Breast epithelium (tissue), 4 donors: Measurements from ENCODE around the gene PAFAH1B1. TPM values are rescaled to one million over a fixed set of nuclear protein-coding genes. Genes with fewer than 3 reads are reported as not detected.

ENCODE experiments used
- DNase-seq, 2 donors: peaks; one replicate each; pipeline ENCODE4 v3.0.0-alpha.2; 2019; ENCODE audit warnings: low spot score in 2 of 2
- H3K27ac ChIP-seq, 2 donors: fragments of 200-600 bp; sonication (generic) in 1 of 2; one replicate each; pipeline ENCODE4 v1.5.1; 2016 to 2019; ENCODE audit warnings: mild to moderate bottlenecking in 1 of 2
- H3K27me3 ChIP-seq, 2 donors: fragments of 200-600 bp; sonication (generic) in 1 of 2; one replicate each; pipeline versions ENCODE4 v1.5.1 to v1.6.0; 2017 to 2019; ENCODE audit warnings: control low read depth in 1 of 2, mild to moderate bottlenecking in 1 of 2
- H3K36me3 ChIP-seq: fragments of 200-600 bp; one replicate; pipeline ENCODE4 v1.5.1; 2019
- H3K4me1 ChIP-seq, 2 donors: fragments of 200-600 bp; sonication (generic); one replicate each; pipeline ENCODE4 v1.5.1; 2016 to 2019; ENCODE audit warnings: control low read depth in 1 of 2
- H3K4me3 ChIP-seq, 3 donors: fragments of 200-600 bp; sonication (generic); 1 replicate in 2 of 3; 2 replicates in 1 of 3; pipeline ENCODE4 v1.5.1; 2016 to 2019; ENCODE audit warnings: mild to moderate bottlenecking in 3 of 3, moderate library complexity in 2 of 3
- H3K9me3 ChIP-seq, 2 donors: fragments of 200-600 bp; sonication (generic) in 1 of 2; one replicate each; pipeline ENCODE4 v1.5.1; 2016 to 2019; ENCODE audit warnings: control low read depth in 1 of 2
- POLR2A ChIP-seq: fragments of 450-650 bp; IDR thresholded peaks from one replicate; pipeline ENCODE4 v1.6.1; 2016; ENCODE audit warnings: antibody characterized with exemption, mild to moderate bottlenecking, moderate library complexity
- POLR2AphosphoS5 ChIP-seq, 3 donors: sonication (generic); formaldehyde crosslinking; IDR thresholded peaks; one replicate each; pipeline ENCODE4 v1.6.1; 2017; ENCODE audit warnings: antibody characterized with exemption in 3 of 3
- intact Hi-C: fragments of 100-400 bp; cut with DNase I; formaldehyde crosslinking; loops from one replicate; pipeline ENCODE4 v1.15.1; 2023; ENCODE audit warnings: low total_unique reads
- total RNA-seq, 3 donors: library from RNA; depleted of rRNA; stranded (reverse); fragments of >200 nt; gene quantifications; one replicate each; pipeline ENCODE4 v1.1.0, GENCODE V29; 2016
- TF ChIP-seq, protein P1 (sequence below), 3 donors: fragments of 450-650 bp; IDR thresholded peaks; one replicate each; pipeline ENCODE4 v1.5.1; 2016 to 2017; ENCODE audit warnings: antibody characterized with exemption in 3 of 3, mild to moderate bottlenecking in 3 of 3, moderate library complexity in 3 of 3

Gene PAFAH1B1
- total RNA-seq, 3 donors from 2014 or later, result 99.5 to 134 (median 119) TPM

DNA sequence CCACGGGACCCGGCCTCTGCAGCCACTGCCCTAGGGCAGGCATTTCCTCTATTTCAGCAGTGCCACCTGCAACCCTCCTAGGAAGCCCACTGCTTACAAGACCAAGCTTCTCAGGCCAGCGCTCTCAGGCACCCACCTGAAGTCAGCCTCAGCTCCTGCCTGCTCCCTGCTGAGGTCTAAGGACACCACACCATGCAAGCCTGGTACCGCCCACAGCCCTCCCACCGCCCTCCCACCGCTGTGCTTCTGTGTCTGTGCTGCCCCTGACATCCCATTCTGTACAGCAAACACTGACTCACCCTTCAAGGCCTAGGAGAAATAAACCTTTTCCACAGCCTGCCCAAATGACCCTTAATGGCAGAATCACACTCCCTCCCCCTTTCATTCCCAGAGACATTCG, 111.8 kb downstream of the PAFAH1B1 start:
- H3K36me3 ChIP-seq, result peaks cover 11% of the 10 kb centered on the region
- intact Hi-C loops, result no loop called here
- no peak for DNase-seq
- TF ChIP-seq, protein P1, sequence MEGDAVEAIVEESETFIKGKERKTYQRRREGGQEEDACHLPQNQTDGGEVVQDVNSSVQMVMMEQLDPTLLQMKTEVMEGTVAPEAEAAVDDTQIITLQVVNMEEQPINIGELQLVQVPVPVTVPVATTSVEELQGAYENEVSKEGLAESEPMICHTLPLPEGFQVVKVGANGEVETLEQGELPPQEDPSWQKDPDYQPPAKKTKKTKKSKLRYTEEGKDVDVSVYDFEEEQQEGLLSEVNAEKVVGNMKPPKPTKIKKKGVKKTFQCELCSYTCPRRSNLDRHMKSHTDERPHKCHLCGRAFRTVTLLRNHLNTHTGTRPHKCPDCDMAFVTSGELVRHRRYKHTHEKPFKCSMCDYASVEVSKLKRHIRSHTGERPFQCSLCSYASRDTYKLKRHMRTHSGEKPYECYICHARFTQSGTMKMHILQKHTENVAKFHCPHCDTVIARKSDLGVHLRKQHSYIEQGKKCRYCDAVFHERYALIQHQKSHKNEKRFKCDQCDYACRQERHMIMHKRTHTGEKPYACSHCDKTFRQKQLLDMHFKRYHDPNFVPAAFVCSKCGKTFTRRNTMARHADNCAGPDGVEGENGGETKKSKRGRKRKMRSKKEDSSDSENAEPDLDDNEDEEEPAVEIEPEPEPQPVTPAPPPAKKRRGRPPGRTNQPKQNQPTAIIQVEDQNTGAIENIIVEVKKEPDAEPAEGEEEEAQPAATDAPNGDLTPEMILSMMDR (IDR thresholded peaks at IDR 0.05), result no peak
- no peak overlapping the region for H3K27ac ChIP-seq
- H3K27me3 ChIP-seq, result no peaks in the 10 kb centered on the region
- H3K4me1 ChIP-seq, result peaks cover 14 to 29% of the 10 kb centered on the region in 2 donors
- no peak overlapping the region for H3K4me3 ChIP-seq
- no peaks in the 10 kb centered on the region for H3K9me3 ChIP-seq

DNA sequence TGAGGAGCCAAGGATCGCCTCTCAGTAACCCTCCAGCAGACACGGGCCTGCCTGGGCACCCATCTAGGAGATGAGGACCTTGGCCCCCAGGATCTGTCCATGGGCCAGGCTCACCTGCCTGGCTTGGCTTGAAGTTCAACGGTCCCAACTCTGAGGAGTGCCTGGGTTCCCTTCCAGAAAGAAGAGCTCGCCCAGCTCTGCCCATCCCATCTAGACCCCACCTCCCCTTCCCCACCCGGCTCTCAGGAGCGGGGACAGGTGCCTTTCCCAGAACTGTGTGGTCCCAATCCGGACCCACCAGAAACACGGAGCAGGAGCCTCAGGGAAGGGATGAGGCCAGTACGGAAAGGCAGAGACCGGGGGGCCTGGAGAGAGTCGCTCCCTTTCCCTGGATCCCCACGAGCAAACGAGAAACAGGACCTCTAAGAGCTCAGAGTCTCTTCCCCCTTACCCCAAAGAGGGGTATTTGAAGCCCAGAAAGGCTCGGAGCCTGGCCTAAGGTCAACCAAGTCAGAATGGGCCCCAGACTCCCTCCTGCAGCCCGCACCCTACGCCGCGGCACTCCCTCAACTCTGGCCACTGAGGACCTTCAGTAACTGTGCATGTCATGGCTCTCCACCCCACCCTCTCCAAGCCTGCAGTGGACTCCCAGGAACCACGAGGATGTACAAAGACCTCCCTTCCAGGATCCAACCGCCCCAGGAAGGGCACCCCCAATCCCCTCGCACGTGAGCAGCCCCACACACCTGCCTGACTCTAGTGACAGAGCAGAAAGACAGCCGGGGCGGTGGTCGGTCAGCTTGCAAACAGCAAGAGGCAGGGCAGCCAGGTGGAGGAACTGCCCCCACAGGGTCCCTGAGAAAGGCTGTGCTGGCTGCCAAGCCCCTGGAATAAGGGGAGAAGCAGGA, 112.7 kb downstream of the PAFAH1B1 start:
- H3K36me3 ChIP-seq, result peaks cover 4% of the 10 kb centered on the region
- intact Hi-C loops, result no loop called here
- H3K27ac ChIP-seq, result peak overlapping the region; percentile 91 to 93
- TF ChIP-seq, protein P1 (IDR thresholded peaks at IDR 0.05), result no peak
- no peak for TF ChIP-seq POLR2A
- TF ChIP-seq POLR2AphosphoS5 (IDR thresholded peaks at IDR 0.05), result no peak
- no peaks in the 10 kb centered on the region for H3K27me3 ChIP-seq
- H3K4me1 ChIP-seq, result peaks cover 14 to 34% of the 10 kb centered on the region in 2 donors
- H3K4me3 ChIP-seq, result no peak overlapping the region
- no peak for DNase-seq
- no peaks in the 10 kb centered on the region for H3K9me3 ChIP-seq

DNA sequence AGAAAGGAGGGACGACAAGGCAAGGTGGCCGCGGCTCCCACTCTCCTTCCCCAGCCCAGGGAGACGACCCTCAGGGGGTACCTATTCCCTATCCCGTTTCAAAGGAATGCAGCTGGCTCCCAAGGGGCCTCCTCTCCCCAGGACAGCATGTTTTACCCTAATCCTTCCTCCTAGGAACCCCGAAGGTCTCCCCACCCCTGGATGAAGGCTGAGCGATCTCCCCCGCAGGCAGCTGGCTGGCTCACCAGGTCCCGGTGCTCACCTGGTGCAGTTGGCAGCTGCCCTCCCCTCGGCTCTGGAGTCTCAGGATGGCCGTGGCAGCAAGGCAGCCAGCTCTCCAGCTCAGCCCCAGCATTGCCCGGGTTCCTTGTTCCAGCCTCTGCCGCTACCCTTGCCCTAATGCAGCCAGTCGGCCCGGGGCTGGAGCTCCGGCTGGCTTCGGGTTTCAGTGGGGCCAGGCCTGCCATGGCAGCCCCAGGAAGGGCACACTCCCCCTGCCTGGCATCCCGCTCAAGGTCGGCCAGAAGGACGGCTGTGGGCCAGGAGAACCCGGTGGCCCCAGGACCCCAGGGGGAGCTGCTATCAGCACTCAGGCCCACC, 113.6 kb downstream of the PAFAH1B1 start:
- no peak for TF ChIP-seq POLR2AphosphoS5 (IDR thresholded peaks at IDR 0.05)
- TF ChIP-seq POLR2A, result no peak
- TF ChIP-seq, protein P1 (IDR thresholded peaks at IDR 0.05), result no peak
- Histone ChIP-seq H3K4me3 (peak overlapping the region in 1 of 3 donors; percentile 99), H3K27ac (peak overlapping the region; percentile 91 to 93)

DNA sequence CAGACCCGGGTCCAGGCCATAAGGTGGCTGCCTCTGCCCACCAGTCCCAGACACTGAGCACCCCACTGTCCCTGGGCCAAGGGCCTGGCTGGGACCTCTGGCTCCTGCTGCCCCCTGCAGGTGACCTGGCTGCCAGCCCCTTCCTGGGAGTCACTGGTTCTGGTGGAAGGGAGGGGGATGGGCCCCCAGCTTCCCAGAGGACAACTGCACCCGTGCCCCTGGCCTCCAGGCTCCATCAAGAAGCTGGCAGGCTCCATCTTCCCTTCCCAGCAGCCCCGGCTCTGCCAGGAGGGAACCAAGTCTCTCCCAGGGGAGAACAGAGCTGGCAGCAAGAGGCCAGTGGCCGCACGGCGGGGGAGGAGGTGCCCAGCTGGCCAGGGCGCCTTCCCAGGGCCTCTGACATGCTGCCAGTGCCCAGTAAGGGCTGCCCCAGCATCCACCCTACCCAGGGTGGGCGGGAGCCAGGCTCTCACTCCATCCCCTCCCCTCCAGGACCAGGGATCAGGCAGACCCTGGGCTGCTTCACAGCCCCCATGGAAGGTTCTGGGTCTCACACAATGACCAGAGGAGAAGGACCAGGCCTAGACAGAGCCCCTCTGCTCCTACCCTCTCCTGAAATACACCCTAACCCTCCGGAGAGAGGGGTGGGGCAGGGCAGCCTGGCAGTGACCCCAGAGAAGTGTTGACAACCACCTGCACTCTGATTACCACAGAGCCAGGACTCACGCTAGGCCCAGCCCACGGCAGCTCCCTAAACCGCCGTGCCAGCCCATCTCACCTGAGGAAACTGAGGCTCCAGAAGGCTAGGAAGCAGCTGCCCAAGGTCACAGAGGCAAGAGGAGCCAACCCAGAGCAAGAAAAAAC, 114.5 kb downstream of the PAFAH1B1 start:
- Histone ChIP-seq H3K27ac (peak overlapping the region; percentile 91 to 93), H3K4me1 (peaks cover 20 to 34% of the 10 kb centered on the region in 2 donors), H3K4me3 (peak overlapping the region in 2 of 3 donors; percentile 90 to 99), H3K9me3 (no peaks in the 10 kb centered on the region), H3K36me3 (no peaks in the 10 kb centered on the region), H3K27me3 (no peaks in the 10 kb centered on the region)
- no peak for DNase-seq
- intact Hi-C loops, result no loop called here
- no peak for TF ChIP-seq POLR2AphosphoS5 (IDR thresholded peaks at IDR 0.05)
- TF ChIP-seq, protein P1 (IDR thresholded peaks at IDR 0.05), result peak in 2 of 3 donors; percentile 21 to 33

More for the DNA sequence above, 113.6 kb downstream of the PAFAH1B1 start:
- no peaks in the 10 kb centered on the region for H3K27me3 ChIP-seq
- peaks cover 14 to 34% of the 10 kb centered on the region in 2 donors for H3K4me1 ChIP-seq
- no peaks in the 10 kb centered on the region for H3K36me3 ChIP-seq
- H3K9me3 ChIP-seq, result no peaks in the 10 kb centered on the region
- DNase-seq, result no peak
- intact Hi-C loops, result no loop called here
